ENCODE measurements around the gene NOX5.
"Not testable (repeated sequence)": the region's sequence is repeated elsewhere in the genome, so short reads cannot be mapped to it uniquely, and the experiment has no call there.

Gene NOX5

DNA sequence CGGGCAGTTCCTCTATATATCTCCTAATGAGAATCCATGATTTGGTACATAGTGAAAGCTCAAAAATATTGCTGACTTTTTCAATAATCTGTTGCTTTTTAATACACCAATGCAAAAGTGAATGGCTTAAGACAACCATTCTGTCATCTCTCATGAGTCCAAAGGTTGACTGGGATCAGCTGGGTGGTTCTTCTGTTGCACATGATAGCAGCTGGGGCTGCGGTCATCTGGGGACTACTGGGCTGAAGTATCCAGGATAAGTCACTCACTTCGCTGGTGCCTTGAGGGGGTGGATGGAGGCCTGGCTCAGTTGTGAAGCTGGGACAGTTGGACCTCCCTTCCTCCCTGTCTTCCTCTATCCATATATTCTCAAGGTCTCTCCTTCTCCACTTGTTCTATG lies 53.7 kb downstream of the NOX5 start:
- TF ChIP-seq L3MBTL2 (conservative IDR thresholded peaks at IDR 0.05) (no peak), FOXM1 (IDR thresholded peaks at IDR 0.05; ENCODE audit: borderline replicate concordance) (no peak), BHLHE40 (IDR thresholded peaks at IDR 0.05; ENCODE audit: borderline replicate concordance) (no peak), TARDBP (IDR thresholded peaks at IDR 0.05) (no peak), ELF4 (IDR thresholded peaks at IDR 0.05) (no peak), LEF1 (IDR thresholded peaks at IDR 0.05; ENCODE audit: borderline replicate concordance) (no peak), ARNT (IDR thresholded peaks at IDR 0.05) (no peak), ZNF384 (IDR thresholded peaks at IDR 0.05) (no peak), HDGF (IDR thresholded peaks at IDR 0.05; ENCODE audit: borderline replicate concordance) (no peak), SP1 (IDR thresholded peaks at IDR 0.05) (no peak), NFRKB (IDR thresholded peaks at IDR 0.05) (no peak), FOXA1 (IDR thresholded peaks at IDR 0.05) (no peak)
- TF ChIP-seq, protein P1, sequence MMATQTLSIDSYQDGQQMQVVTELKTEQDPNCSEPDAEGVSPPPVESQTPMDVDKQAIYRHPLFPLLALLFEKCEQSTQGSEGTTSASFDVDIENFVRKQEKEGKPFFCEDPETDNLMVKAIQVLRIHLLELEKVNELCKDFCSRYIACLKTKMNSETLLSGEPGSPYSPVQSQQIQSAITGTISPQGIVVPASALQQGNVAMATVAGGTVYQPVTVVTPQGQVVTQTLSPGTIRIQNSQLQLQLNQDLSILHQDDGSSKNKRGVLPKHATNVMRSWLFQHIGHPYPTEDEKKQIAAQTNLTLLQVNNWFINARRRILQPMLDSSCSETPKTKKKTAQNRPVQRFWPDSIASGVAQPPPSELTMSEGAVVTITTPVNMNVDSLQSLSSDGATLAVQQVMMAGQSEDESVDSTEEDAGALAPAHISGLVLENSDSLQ (IDR thresholded peaks at IDR 0.05): no peak
- POLR2A ChIA-PET: interaction anchor here (1.3 kb wide), 1 partner anchor 93 kb away, joined by 10 read pairs; the partner anchor contains the start of gene GLCE
- no peak for DNase-seq (ENCODE audit: extremely low spot score)
- CTCF ChIA-PET: interaction anchor here (0.6 to 1.2 kb wide), 2 partner anchors 11 to 203 kb away, joined by 3 to 5 read pairs; no protein-coding TSS in a partner anchor

- POLR2A ChIA-PET; DNase-seq (ENCODE audit: extremely low spot score); CTCF ChIA-PET: not testable (repeated sequence)
Observed at GRCh38 chr15:69069290-69069689, 54.8 kb downstream of the NOX5 start.

- DNase-seq (ENCODE audit: extremely low spot score): no peak
- CTCF ChIA-PET: no interaction called here
- TF ChIP-seq FOXK2 (IDR thresholded peaks at IDR 0.05) (no peak), ELF4 (IDR thresholded peaks at IDR 0.05) (no peak), SUZ12 (IDR thresholded peaks at IDR 0.05) (no peak), SP1 (IDR thresholded peaks at IDR 0.05) (no peak), LEF1 (IDR thresholded peaks at IDR 0.05; ENCODE audit: borderline replicate concordance) (no peak), TARDBP (IDR thresholded peaks at IDR 0.05) (no peak), CTBP1 (IDR thresholded peaks at IDR 0.05; ENCODE audit: borderline replicate concordance) (no peak), BHLHE40 (IDR thresholded peaks at IDR 0.05; ENCODE audit: borderline replicate concordance) (no peak), ZNF384 (IDR thresholded peaks at IDR 0.05) (no peak), HDGF (IDR thresholded peaks at IDR 0.05; ENCODE audit: borderline replicate concordance) (no peak), L3MBTL2 (conservative IDR thresholded peaks at IDR 0.05) (no peak), FOXM1 (IDR thresholded peaks at IDR 0.05; ENCODE audit: borderline replicate concordance) (no peak), FOXA1 (IDR thresholded peaks at IDR 0.05) (no peak), NFRKB (IDR thresholded peaks at IDR 0.05) (no peak), ARNT (IDR thresholded peaks at IDR 0.05) (no peak)
- TF ChIP-seq, protein P1 (IDR thresholded peaks at IDR 0.05): no peak
- POLR2A ChIA-PET: no interaction called here
Observed at GRCh38 chr15:69069996-69070395, 55.5 kb downstream of the NOX5 start.

- no peak for DNase-seq (ENCODE audit: extremely low spot score)
- TF ChIP-seq ARNT (IDR thresholded peaks at IDR 0.05) (no peak), BHLHE40 (IDR thresholded peaks at IDR 0.05; ENCODE audit: borderline replicate concordance) (no peak), ZNF384 (IDR thresholded peaks at IDR 0.05) (no peak), NFRKB (IDR thresholded peaks at IDR 0.05) (no peak), SP1 (IDR thresholded peaks at IDR 0.05) (no peak), FOXA1 (IDR thresholded peaks at IDR 0.05) (no peak), CTBP1 (IDR thresholded peaks at IDR 0.05; ENCODE audit: borderline replicate concordance) (no peak), ELF4 (IDR thresholded peaks at IDR 0.05) (no peak)
- TF ChIP-seq, protein P1 (IDR thresholded peaks at IDR 0.05): no peak
- ChIA-PET CTCF (no interaction called here), POLR2A (no interaction called here)
Observed at GRCh38 chr15:69070396-69070795, 55.9 kb downstream of the NOX5 start.

DNA sequence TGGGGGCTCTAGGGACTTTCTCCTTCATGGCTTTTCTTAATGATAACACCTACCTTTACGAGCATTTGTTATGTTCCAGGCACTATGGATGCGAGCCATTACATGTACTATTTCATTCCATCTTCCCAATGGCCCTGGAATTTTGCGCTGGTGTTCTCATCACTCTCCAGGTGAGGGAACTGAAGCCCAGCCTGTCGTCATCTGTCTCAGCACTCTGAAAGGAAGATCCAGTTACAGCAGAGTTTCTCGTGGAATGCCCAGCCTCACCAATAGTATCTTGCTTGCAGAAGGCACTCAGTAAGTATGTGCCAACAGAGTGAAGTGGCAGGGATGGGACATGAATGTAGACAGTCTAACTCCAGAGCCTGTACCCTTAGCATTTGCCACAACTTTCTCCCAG lies 56.8 kb downstream of the NOX5 start:
- TF ChIP-seq ARNT (IDR thresholded peaks at IDR 0.05) (no peak), CTBP1 (IDR thresholded peaks at IDR 0.05; ENCODE audit: borderline replicate concordance) (no peak), ZNF384 (IDR thresholded peaks at IDR 0.05) (no peak), NFRKB (IDR thresholded peaks at IDR 0.05) (no peak), LEF1 (IDR thresholded peaks at IDR 0.05; ENCODE audit: borderline replicate concordance) (no peak), SP1 (IDR thresholded peaks at IDR 0.05) (no peak), FOXA1 (IDR thresholded peaks at IDR 0.05) (no peak), L3MBTL2 (conservative IDR thresholded peaks at IDR 0.05) (no peak), SUZ12 (IDR thresholded peaks at IDR 0.05) (no peak), FOXK2 (IDR thresholded peaks at IDR 0.05) (no peak), TARDBP (IDR thresholded peaks at IDR 0.05) (no peak), FOXM1 (IDR thresholded peaks at IDR 0.05; ENCODE audit: borderline replicate concordance) (no peak), ELF4 (IDR thresholded peaks at IDR 0.05) (no peak)
- TF ChIP-seq, protein P1 (IDR thresholded peaks at IDR 0.05): no peak
- DNase-seq (ENCODE audit: extremely low spot score): no peak
- CTCF ChIA-PET: interaction anchor here (0.6 kb wide), 1 partner anchor 12 kb away, joined by 3 read pairs; no protein-coding TSS in a partner anchor
- POLR2A ChIA-PET: interaction anchor here (1.1 kb wide), 1 partner anchor 89 kb away, joined by 3 read pairs; the partner anchor contains the start of gene GLCE

DNA sequence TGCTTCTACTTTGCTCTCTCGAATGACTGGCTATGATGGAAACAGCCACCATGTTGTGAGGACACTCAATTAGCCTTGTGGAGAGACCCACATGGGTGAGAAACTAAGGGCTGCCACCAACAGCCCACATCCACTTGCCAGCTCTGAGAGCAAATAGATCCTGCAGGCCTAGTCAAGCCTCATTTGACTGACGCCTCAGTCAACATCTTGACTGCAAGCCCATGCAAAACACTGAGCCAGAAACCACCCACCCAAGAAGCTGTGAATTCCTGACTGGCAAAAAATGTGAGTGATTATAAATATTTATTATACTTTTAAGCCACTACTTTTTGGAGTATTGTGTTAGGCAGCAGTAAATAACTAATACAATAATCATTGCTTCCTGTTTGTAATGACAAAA lies 58.4 kb downstream of the NOX5 start:
- POLR2A ChIA-PET: interaction anchor here (3.6 kb wide), 1 partner anchor 88 kb away, joined by 16 read pairs; the partner anchor contains the start of gene GLCE
- no peak for DNase-seq (ENCODE audit: extremely low spot score)
- TF ChIP-seq, protein P1 (IDR thresholded peaks at IDR 0.05): no peak
- TF ChIP-seq CTBP1 (IDR thresholded peaks at IDR 0.05; ENCODE audit: borderline replicate concordance) (no peak), ZNF384 (IDR thresholded peaks at IDR 0.05) (no peak), LEF1 (IDR thresholded peaks at IDR 0.05; ENCODE audit: borderline replicate concordance) (no peak), ARNT (IDR thresholded peaks at IDR 0.05) (no peak), TARDBP (IDR thresholded peaks at IDR 0.05) (no peak), ELF4 (IDR thresholded peaks at IDR 0.05) (no peak), FOXK2 (IDR thresholded peaks at IDR 0.05) (no peak), SP1 (IDR thresholded peaks at IDR 0.05) (no peak), NFRKB (IDR thresholded peaks at IDR 0.05) (no peak), FOXM1 (IDR thresholded peaks at IDR 0.05; ENCODE audit: borderline replicate concordance) (no peak), HDGF (IDR thresholded peaks at IDR 0.05; ENCODE audit: borderline replicate concordance) (no peak), BHLHE40 (IDR thresholded peaks at IDR 0.05; ENCODE audit: borderline replicate concordance) (no peak), SUZ12 (IDR thresholded peaks at IDR 0.05) (no peak), FOXA1 (IDR thresholded peaks at IDR 0.05) (no peak), L3MBTL2 (conservative IDR thresholded peaks at IDR 0.05) (no peak)
- CTCF ChIA-PET: no interaction called here

Measured in HEK293T (cell line).